Psoas muscle (tissue), 8 donors: ENCODE results near the gene NFU1. TPM values are rescaled to one million over a fixed set of nuclear protein-coding genes. Genes with fewer than 3 reads are reported as not detected.
"Not testable (repeated sequence)": the region's sequence is repeated elsewhere in the genome, so short reads cannot be mapped to it uniquely, and the experiment has no call there.

Experiments used
- ATAC-seq, 4 donors: fragments of 200-7000 bp; cut with Tn5 transposase; one replicate each; pipeline ENCODE4 v1.9.1; 2020; ENCODE audit warnings: moderate library complexity in 3 of 4, mild to moderate bottlenecking in 2 of 4
- DNase-seq, 2 donors: peaks; one replicate each; pipeline ENCODE4 v3.0.0-alpha.2; 2020
- H3K27ac ChIP-seq: fragments of 200-600 bp; one replicate; pipeline ENCODE4 v1.8.0; 2022
- H3K27me3 ChIP-seq, 3 donors: fragments of 200-600 bp in 1 of 3; one replicate each; pipeline versions ENCODE4 v1.6.1 to v1.8.0; 2013 to 2022; ENCODE audit warnings: low read length in 2 of 3, mild to moderate bottlenecking in 2 of 3, moderate library complexity in 1 of 3; ENCODE audit not compliant: insufficient read depth in 3 of 3
- H3K36me3 ChIP-seq, 2 donors: fragments of 200-600 bp in 1 of 2; one replicate each; pipeline versions ENCODE4 v1.6.1 to v1.8.0; 2013 to 2022; ENCODE audit warnings: low read depth in 1 of 2, mild to moderate bottlenecking in 1 of 2, moderate library complexity in 1 of 2; ENCODE audit not compliant: insufficient read depth in 1 of 2
- H3K4me1 ChIP-seq: fragments of 200-600 bp; one replicate; pipeline ENCODE4 v1.8.0; 2022
- H3K4me3 ChIP-seq: fragments of 200-600 bp; one replicate; pipeline ENCODE4 v1.8.0; 2022; ENCODE audit warnings: mild to moderate bottlenecking
- H3K9me3 ChIP-seq: fragments of 200-600 bp; one replicate; pipeline ENCODE4 v1.8.0; 2022
- WGBS, 3 donors: extraction: QIAGEN DNeasy Blood & Tissue Kit; methylation state at CpG; one replicate each; pipeline versions ENCODE4 v1.1.6 to v1.1.7; 2013; 5-methylcytosine and 5-hydroxymethylcytosine counted together
- intact Hi-C, 2 donors: fragments of 100-400 bp; cut with DNase I; formaldehyde crosslinking; loops; one replicate each; pipeline versions ENCODE4 v1.11.0 to v1.14.2; 2022
- polyA plus RNA-seq, 3 donors: library from polyadenylated mRNA; stranded (reverse); fragments of 200-250 nt; gene quantifications; one replicate each; pipeline ENCODE4 v1.2.3, GENCODE V29; 2013
- total RNA-seq, 4 donors: library from RNA; stranded (reverse); fragmentation: NEBNext Ultra II Directional in 2 of 4; extraction: Animal tissue kit (Norgen Biotek cat#: 25700) in 2 of 4; gene quantifications; one replicate each; pipeline versions ENCODE4 v1.2.1 to v1.2.4, GENCODE V29; 2021 to 2023
- TF ChIP-seq, protein P1 (sequence below): fragments of 200-600 bp; IDR thresholded peaks from one replicate; pipeline ENCODE4 v1.8.0; 2022; ENCODE audit warnings: antibody characterized with exemption
- donor health status: healthy with polysubstance abuse.
- donor health status: DM: no; HTN: no; CAD: no; lungs with moderate emphysema.
- donor health status: Bipolar disorder and iron deficiency.
- donor health status: healthy.
- donor health status: DM: yes; HTN: yes; CAD: no.
- donor health status: DM: no; HTN: no; CAD: no.
- donor health status: DM: no; HTN: no; CAD: no.
- donor health status: DM: yes; HTN: yes; CAD: no.

NFU1 gene
- total and polyA plus RNA-seq, 7 donors: 36.5 to 112 (median 83.4) TPM

GRCh38 chr2:69359371-69359770, 77.9 kb downstream of the NFU1 start:
- TF ChIP-seq, protein P1, sequence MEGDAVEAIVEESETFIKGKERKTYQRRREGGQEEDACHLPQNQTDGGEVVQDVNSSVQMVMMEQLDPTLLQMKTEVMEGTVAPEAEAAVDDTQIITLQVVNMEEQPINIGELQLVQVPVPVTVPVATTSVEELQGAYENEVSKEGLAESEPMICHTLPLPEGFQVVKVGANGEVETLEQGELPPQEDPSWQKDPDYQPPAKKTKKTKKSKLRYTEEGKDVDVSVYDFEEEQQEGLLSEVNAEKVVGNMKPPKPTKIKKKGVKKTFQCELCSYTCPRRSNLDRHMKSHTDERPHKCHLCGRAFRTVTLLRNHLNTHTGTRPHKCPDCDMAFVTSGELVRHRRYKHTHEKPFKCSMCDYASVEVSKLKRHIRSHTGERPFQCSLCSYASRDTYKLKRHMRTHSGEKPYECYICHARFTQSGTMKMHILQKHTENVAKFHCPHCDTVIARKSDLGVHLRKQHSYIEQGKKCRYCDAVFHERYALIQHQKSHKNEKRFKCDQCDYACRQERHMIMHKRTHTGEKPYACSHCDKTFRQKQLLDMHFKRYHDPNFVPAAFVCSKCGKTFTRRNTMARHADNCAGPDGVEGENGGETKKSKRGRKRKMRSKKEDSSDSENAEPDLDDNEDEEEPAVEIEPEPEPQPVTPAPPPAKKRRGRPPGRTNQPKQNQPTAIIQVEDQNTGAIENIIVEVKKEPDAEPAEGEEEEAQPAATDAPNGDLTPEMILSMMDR: no peak
- no peaks in the 10 kb centered on the region for H3K9me3 ChIP-seq
- H3K27ac ChIP-seq: no peak overlapping the region
- no peak for ATAC-seq
- intact Hi-C loops: loop anchor here in 1 of 2 donors (5.0 kb wide), 1 partner anchor 613 kb away; no protein-coding TSS in a partner anchor
- H3K4me1 ChIP-seq: no peaks in the 10 kb centered on the region
- no peaks in the 10 kb centered on the region for H3K27me3 ChIP-seq
- DNase-seq: no peak
- no peak overlapping the region for H3K4me3 ChIP-seq
- H3K36me3 ChIP-seq: peaks cover 5 to 100% of the 10 kb centered on the region in 2 donors

DNA sequence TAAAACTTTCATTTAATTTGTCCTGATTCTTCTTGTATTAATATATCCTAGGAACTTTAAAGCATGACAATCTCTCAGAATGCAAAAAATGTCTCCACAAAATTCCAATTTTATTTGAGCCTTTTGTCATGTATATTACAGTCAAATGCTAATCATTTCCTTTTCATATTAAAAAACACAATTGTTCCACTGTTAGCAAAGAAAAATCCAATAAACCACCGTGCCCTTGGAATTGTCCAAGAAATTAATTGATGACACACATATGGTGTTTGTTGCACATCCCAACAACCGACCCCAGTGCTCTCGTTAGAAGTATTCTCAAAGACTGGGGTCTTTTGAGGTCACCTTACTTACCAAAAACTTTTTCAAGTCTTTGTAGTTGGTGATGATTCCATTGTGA, 78.3 kb downstream of the NFU1 start:
- H3K36me3 ChIP-seq: peaks cover 5 to 100% of the 10 kb centered on the region in 2 donors
- ATAC-seq (no peak), DNase-seq (no peak)
- H3K27me3 ChIP-seq: no peaks in the 10 kb centered on the region
- intact Hi-C loops: loop anchor here in 1 of 2 donors (5.0 kb wide), 1 partner anchor 613 kb away; no protein-coding TSS in a partner anchor
- H3K4me1 ChIP-seq: no peaks in the 10 kb centered on the region
- WGBS, 3 donors: 32 to 54% (median 43%) methylated on average over 3 of the region's 3 CpGs
- no peak overlapping the region for H3K4me3 ChIP-seq
- H3K9me3 ChIP-seq: no peaks in the 10 kb centered on the region
- H3K27ac ChIP-seq: no peak overlapping the region
- TF ChIP-seq, protein P1: no peak

DNA sequence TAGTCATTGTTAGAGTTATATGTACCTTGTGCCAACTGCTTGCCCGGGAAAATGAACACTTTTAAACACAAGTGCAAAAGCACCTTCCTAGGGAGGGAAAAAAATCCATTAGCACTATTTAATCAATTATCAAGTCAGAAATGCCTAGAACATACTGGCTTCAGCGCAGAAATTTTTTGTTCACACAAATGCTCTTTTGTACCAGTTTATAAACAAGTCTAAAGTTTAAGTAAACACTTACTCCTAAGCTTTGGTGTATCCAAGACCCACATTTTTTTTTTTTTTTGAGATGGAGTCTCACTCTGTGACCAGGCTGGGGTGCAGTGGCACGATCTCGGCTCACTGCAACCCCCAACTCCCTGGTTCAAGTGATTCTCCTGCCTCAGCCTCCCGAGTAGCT, 80.8 kb downstream of the NFU1 start:
- Histone ChIP-seq H3K9me3 (no peaks in the 10 kb centered on the region), H3K27ac (no peak overlapping the region), H3K4me1 (no peaks in the 10 kb centered on the region), H3K36me3 (peaks cover 5 to 96% of the 10 kb centered on the region in 2 donors), H3K4me3 (no peak overlapping the region), H3K27me3 (no peaks in the 10 kb centered on the region)
- ATAC-seq (no peak), DNase-seq (no peak)
- TF ChIP-seq, protein P1: no peak
- intact Hi-C loops: loop anchor here in 1 of 2 donors (5.0 kb wide), 1 partner anchor 616 kb away; no protein-coding TSS in a partner anchor
- WGBS, 3 donors: 82 to 92% (median 84%) methylated on average over 5 of the region's 5 CpGs

- H3K4me1 ChIP-seq, H3K9me3 ChIP-seq, H3K27ac ChIP-seq, ATAC-seq, H3K27me3 ChIP-seq, H3K4me3 ChIP-seq, DNase-seq: not testable (repeated sequence)
- WGBS, 3 donors: 77 to 84% (median 77%) methylated on average over 3 of the region's 3 CpGs
- peaks cover 5 to 93% of the 10 kb centered on the region in 2 donors for H3K36me3 ChIP-seq
- intact Hi-C loops: loop anchor here in 1 of 2 donors (5.0 kb wide), 1 partner anchor 617 kb away; no protein-coding TSS in a partner anchor
These were observed 82.3 kb downstream of the NFU1 start for GRCh38 chr2:69354976-69355375.

- ATAC-seq: peak in 2 of 4 donors; percentile 33 to 61
- WGBS, 3 donors: 65 to 87% (median 66%) methylated on average over 5 of the region's 5 CpGs
- Histone ChIP-seq H3K36me3 (peaks cover 7 to 93% of the 10 kb centered on the region in 2 donors), H3K27ac (no peak overlapping the region), H3K9me3 (no peaks in the 10 kb centered on the region), H3K4me3 (no peak overlapping the region), H3K27me3 (no peaks in the 10 kb centered on the region), H3K4me1 (no peaks in the 10 kb centered on the region)
- TF ChIP-seq, protein P1: no peak
- DNase-seq: no peak
- intact Hi-C loops: no loop called here
These were observed 83.9 kb downstream of the NFU1 start for GRCh38 chr2:69353360-69353759.
